SK-N-SH (cell line): ENCODE data around the gene EIF2B5.

Experiments used
- CTCF ChIP-seq: fragments of 200-600 bp; sonication (generic); IDR thresholded peaks from 2 replicates; pipeline ENCODE4 v1.6.1; 2017; ENCODE audit warnings: antibody characterized with exemption, mild to moderate bottlenecking, moderate library complexity
- EP300 ChIP-seq, 2 experiments: IDR thresholded peaks; 2 replicates each; pipeline versions ENCODE4 v1.4.0 to v1.6.1; 2012; ENCODE audit warnings: borderline replicate concordance in 1 of 2, low read depth in 1 of 2, low read length in 1 of 2
- EZH2phosphoT487 ChIP-seq: fragments of 200-600 bp; sonication (generic); IDR thresholded peaks from 2 replicates; pipeline ENCODE4 v1.6.1; 2017; ENCODE audit warnings: low read depth, mixed run types, mild to moderate bottlenecking, antibody characterized with exemption, moderate library complexity, borderline replicate concordance
- FOXJ3 ChIP-seq: sonication (generic); formaldehyde crosslinking; IDR thresholded peaks from 2 replicates; pipeline ENCODE4 v1.5.1; 2020; ENCODE audit warnings: mild to moderate bottlenecking, missing genetic modification reagents
- MAX ChIP-seq: IDR thresholded peaks from 2 replicates; pipeline ENCODE4 v1.4.0; 2012; ENCODE audit warnings: low read depth
- MXI1 ChIP-seq: IDR thresholded peaks from 2 replicates; pipeline ENCODE4 v1.6.1; 2012; ENCODE audit warnings: mild to moderate bottlenecking, low read depth, low read length, improper control_type of control experiment
- POLR2AphosphoS5 ChIP-seq: IDR thresholded peaks from 2 replicates; pipeline ENCODE4 v1.6.1; 2012; ENCODE audit warnings: low read depth, low read length
- RAD21 ChIP-seq: IDR thresholded peaks from 2 replicates; pipeline ENCODE4 v1.6.1; 2012; ENCODE audit warnings: mild to moderate bottlenecking, low read length
- RFX5 ChIP-seq: IDR thresholded peaks from 2 replicates; pipeline ENCODE4 v1.6.1; 2012; ENCODE audit warnings: mild to moderate bottlenecking, improper control_type of control experiment, low read length
- TCF12 ChIP-seq: IDR thresholded peaks from 2 replicates; pipeline ENCODE4 v1.4.0; 2012

DNA sequence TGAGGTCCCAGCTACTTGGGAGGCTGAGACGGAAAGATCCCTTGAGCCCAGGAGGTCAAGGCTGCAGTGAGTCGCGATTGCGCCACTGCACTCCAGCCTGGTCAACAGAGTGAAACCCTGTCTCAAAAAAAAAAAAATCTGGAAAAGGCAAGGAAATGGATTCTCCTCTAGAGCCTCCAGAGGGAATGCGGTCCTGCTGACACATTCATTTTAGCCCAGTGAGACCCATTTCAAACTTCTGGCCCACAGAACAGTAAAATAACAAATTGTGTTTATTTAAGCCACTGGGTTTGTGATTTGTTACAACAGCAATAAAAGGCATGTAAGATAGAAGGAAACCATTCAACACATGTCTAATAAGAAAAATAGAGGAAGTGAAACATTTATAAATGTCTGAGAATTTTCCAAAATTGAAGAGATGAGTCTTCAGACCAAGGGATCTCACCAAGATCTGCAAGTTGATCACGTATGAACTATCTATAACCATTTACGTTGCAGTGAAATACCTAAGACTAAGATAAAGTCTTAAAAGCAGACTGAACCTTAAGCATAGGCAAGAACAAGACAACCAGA, 38.3 kb upstream of the EIF2B5 start, which contains the start of gene HTR3E:
- no peak for TF ChIP-seq MXI1
- no peak for TF ChIP-seq CTCF
- TF ChIP-seq POLR2AphosphoS5: no peak
- no peak for TF ChIP-seq RAD21
- no peak for TF ChIP-seq FOXJ3 (CRISPR knock-in tag)
- TF ChIP-seq EP300 (IDR thresholded peaks at IDR 0.05; ENCODE audit: borderline replicate concordance in 1 of 2, low read depth in 1 of 2, low read length in 1 of 2): no peak
- no peak for TF ChIP-seq EZH2phosphoT487
- no peak for TF ChIP-seq RFX5
- TF ChIP-seq TCF12: no peak
- TF ChIP-seq MAX: no peak
